CD4-positive, alpha-beta memory T cell (primary cell): Measurements from ENCODE around the gene SAP30L. TPM values are rescaled to one million over a fixed set of nuclear protein-coding genes. Genes with fewer than 3 reads are reported as not detected.

ENCODE experiments used
- CTCF ChIA-PET: fragments of 350-600 bp; sonication (Branson Sonifier 250); formaldehyde crosslinking; loops from one replicate; lab custom pipeline; 2021; ENCODE audit warnings: inconsistent platforms; ENCODE audit not compliant: partially characterized antibody; lab: Charles Lee
- POLR2A ChIA-PET: fragments of 350-600 bp; sonication (Branson Sonifier 250); formaldehyde crosslinking; loops from one replicate; lab custom pipeline; 2021; ENCODE audit not compliant: partially characterized antibody; lab: Charles Lee
- DNase-seq, 5 donors: peaks; one replicate each; pipeline versions ENCODE4 v3.0.0 to v3.0.0-alpha.2; 2020 to 2022; ENCODE audit warnings: mixed read lengths in 1 of 5
- H3K27ac ChIP-seq: one replicate; pipeline ENCODE4 v1.7.0; 2013; ENCODE audit warnings: low read depth, low read length
- H3K27me3 ChIP-seq: 2 replicates; pipeline ENCODE4 v1.7.0; 2013; ENCODE audit warnings: mild to moderate bottlenecking, low read length, moderate library complexity; ENCODE audit not compliant: insufficient read depth
- H3K36me3 ChIP-seq: 2 replicates; pipeline ENCODE4 v1.7.0; 2013; ENCODE audit warnings: mild to moderate bottlenecking, low read length, moderate library complexity; ENCODE audit not compliant: insufficient read depth
- H3K4me1 ChIP-seq: 2 replicates; pipeline ENCODE4 v1.7.0; 2013; ENCODE audit warnings: mild to moderate bottlenecking, low read length, moderate library complexity; ENCODE audit not compliant: insufficient read depth
- H3K4me3 ChIP-seq, 2 donors: one replicate each; pipeline ENCODE4 v1.7.0; 2013; ENCODE audit warnings: low read length in 2 of 2, mild to moderate bottlenecking in 1 of 2
- H3K9me3 ChIP-seq, 2 donors: one replicate each; pipeline ENCODE4 v1.7.0; 2013; ENCODE audit warnings: low read length in 2 of 2, control low read depth in 1 of 2; ENCODE audit not compliant: control insufficient read depth in 1 of 2
- H3K27ac Mint-ChIP-seq, 7 donors: one replicate each; pipeline ENCODE4 v1.8.0; 2020 to 2021; ENCODE audit warnings: mixed read lengths in 7 of 7, mild to moderate bottlenecking in 6 of 7, inconsistent platforms in 3 of 7, moderate library complexity in 3 of 7
- H3K27me3 Mint-ChIP-seq, 2 donors: one replicate each; pipeline ENCODE4 v1.8.0; 2020 to 2021; ENCODE audit warnings: mixed read lengths in 2 of 2
- H3K36me3 Mint-ChIP-seq, 2 donors: one replicate each; pipeline ENCODE4 v1.8.0; 2020 to 2021; ENCODE audit warnings: mixed read lengths in 2 of 2, inconsistent platforms in 1 of 2, mild to moderate bottlenecking in 1 of 2
- H3K4me1 Mint-ChIP-seq, 4 donors: one replicate each; pipeline ENCODE4 v1.8.0; 2020 to 2021; ENCODE audit warnings: mixed read lengths in 4 of 4, mild to moderate bottlenecking in 1 of 4
- H3K4me3 Mint-ChIP-seq, 8 donors: one replicate each; pipeline ENCODE4 v1.8.0; 2020 to 2021; ENCODE audit warnings: mixed read lengths in 8 of 8, mild to moderate bottlenecking in 7 of 8, moderate library complexity in 6 of 8, inconsistent platforms in 3 of 8
- H3K9me3 Mint-ChIP-seq, 8 donors: one replicate each; pipeline ENCODE4 v1.8.0; 2020 to 2021; ENCODE audit warnings: mixed read lengths in 8 of 8, mild to moderate bottlenecking in 5 of 8, inconsistent platforms in 3 of 8, moderate library complexity in 1 of 8
- intact Hi-C: fragments of 100-400 bp; cut with micrococcal nuclease; formaldehyde crosslinking; loops from one replicate; pipeline ENCODE4 v1.15.1; 2023
- polyA plus RNA-seq, 2 donors: library from polyadenylated mRNA; unstranded; fragments of 300-500 nt; fragmentation: Illumina TruSeq; gene quantifications; one replicate each; pipeline ENCODE4 v1.2.3, GENCODE V29; 2021
- total RNA-seq, 2 experiments: library from RNA; stranded (reverse); gene quantifications; one replicate each; pipeline ENCODE4 v1.2.3, GENCODE V29; 2021

Gene SAP30L
- total and polyA plus RNA-seq, 4 experiments from 2014 or later, result 19.4 to 47.5 (median 40.8) TPM

DNA sequence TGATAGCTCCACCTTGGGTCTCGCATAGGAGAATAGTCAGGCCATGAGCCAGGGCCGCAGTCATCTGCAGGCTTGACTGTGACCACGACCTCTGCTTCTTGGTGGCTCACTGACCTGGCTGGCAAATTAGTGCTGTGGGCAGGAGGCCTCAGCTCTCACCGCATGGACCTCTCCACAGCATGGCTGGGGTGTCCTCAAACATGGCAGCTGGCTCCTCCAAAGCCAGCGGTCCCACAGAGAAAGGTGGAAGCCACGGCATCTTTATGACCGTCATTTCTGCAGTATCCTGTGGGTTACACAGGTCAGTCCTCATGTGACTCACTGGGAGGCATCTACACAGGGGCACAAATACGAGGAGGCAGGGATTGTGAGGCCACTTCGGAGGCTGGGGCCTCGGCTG lies 43.2 kb upstream of the SAP30L start:
- Histone ChIP-seq H3K9me3 (no peaks in the 10 kb centered on the region), H3K27ac (no peak overlapping the region), H3K27me3 (no peaks in the 10 kb centered on the region), H3K4me3 (no peak overlapping the region), H3K36me3 (no peaks in the 10 kb centered on the region), H3K4me1 (peaks cover 4% of the 10 kb centered on the region)
- intact Hi-C loops, result no loop called here
- H3K9me3 Mint-ChIP-seq, result no peaks in the 10 kb centered on the region
- H3K27ac Mint-ChIP-seq, result peak overlapping the region in 1 of 7 donors; percentile 1
- DNase-seq, result no peak
- no peaks in the 10 kb centered on the region for H3K27me3 Mint-ChIP-seq
- H3K4me1 Mint-ChIP-seq, result peaks cover 2 to 16% (median 11%) of the 10 kb centered on the region in 4 donors
- H3K4me3 Mint-ChIP-seq, result no peak overlapping the region
- CTCF ChIA-PET, result interaction anchor here (3.4 kb wide), 1 partner anchor 427 kb away, joined by 21 read pairs; no protein-coding TSS in a partner anchor
- peaks cover 5 to 25% of the 10 kb centered on the region in 2 donors for H3K36me3 Mint-ChIP-seq
- POLR2A ChIA-PET, result no interaction called here

DNA sequence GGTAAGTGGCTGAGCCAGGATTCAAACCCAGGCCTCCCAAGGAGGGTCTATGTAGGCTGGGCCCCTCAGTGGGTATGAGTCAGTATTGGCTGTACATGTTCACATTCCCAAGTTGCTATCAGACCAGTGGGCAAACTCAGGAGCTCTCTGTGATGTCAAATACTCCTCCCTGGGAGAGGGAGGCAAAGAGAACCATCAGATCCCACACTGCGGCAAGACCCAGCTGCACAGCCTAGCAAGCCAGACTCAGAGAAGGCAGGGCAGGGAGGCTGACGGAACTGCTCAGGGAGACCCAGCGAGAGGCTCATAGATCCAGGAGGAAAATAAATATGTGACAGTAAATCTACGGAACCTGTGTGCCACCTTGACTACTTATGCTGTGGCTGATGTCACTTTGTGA lies 42.6 kb upstream of the SAP30L start:
- Mint-ChIP-seq H3K9me3 (no peaks in the 10 kb centered on the region), H3K4me3 (no peak overlapping the region), H3K27ac (peak overlapping the region in 1 of 7 donors; percentile 48), H3K36me3 (peaks cover 0 to 24% of the 10 kb centered on the region in 2 donors), H3K27me3 (no peaks in the 10 kb centered on the region), H3K4me1 (peaks cover 2 to 16% (median 11%) of the 10 kb centered on the region in 4 donors)
- H3K27me3 ChIP-seq, result no peaks in the 10 kb centered on the region
- peaks cover 4% of the 10 kb centered on the region for H3K4me1 ChIP-seq
- H3K9me3 ChIP-seq, result no peaks in the 10 kb centered on the region
- H3K27ac ChIP-seq, result no peak overlapping the region
- CTCF ChIA-PET, result interaction anchor here (2.1 to 6.4 kb wide), 4 partner anchors 13 to 428 kb away, joined by 18 to 220 read pairs (median 32); no protein-coding TSS in a partner anchor
- no peak for DNase-seq
- POLR2A ChIA-PET, result interaction anchor here (1.2 to 2.4 kb wide), 2 partner anchors 331 to 365 kb away, joined by 3 to 14 read pairs; partner anchors contain the start of genes FAM114A2 and MFAP3
- intact Hi-C loops, result no loop called here
- H3K36me3 ChIP-seq, result no peaks in the 10 kb centered on the region
- no peak overlapping the region for H3K4me3 ChIP-seq

GRCh38 chr5:154403776-154404387 lies 41.9 kb upstream of the SAP30L start:
- H3K4me3 ChIP-seq, result no peak overlapping the region
- Mint-ChIP-seq H3K4me1 (peaks cover 2 to 16% (median 11%) of the 10 kb centered on the region in 4 donors), H3K4me3 (peak overlapping the region in 1 of 8 donors; percentile 65), H3K27ac (no peak overlapping the region), H3K27me3 (no peaks in the 10 kb centered on the region), H3K9me3 (no peaks in the 10 kb centered on the region), H3K36me3 (peaks cover 0 to 22% of the 10 kb centered on the region in 2 donors)
- H3K27ac ChIP-seq, result no peak overlapping the region
- H3K36me3 ChIP-seq, result no peaks in the 10 kb centered on the region
- no peaks in the 10 kb centered on the region for H3K9me3 ChIP-seq
- no peak for DNase-seq
- H3K4me1 ChIP-seq, result peaks cover 4% of the 10 kb centered on the region
- POLR2A ChIA-PET, result interaction anchor here (1.1 to 2.4 kb wide), 3 partner anchors 214 to 365 kb away, joined by 3 to 14 read pairs (median 3); partner anchors contain the start of genes FAM114A2, GALNT10 and MFAP3
- CTCF ChIA-PET, result interaction anchor here (1.1 to 6.4 kb wide), 14 partner anchors 9 to 429 kb away, joined by 3 to 220 read pairs (median 8); partner anchors contain the start of gene GALNT10
- intact Hi-C loops, result loop anchor here (2.0 kb wide), 1 partner anchor 223 kb away; no protein-coding TSS in a partner anchor
- no peaks in the 10 kb centered on the region for H3K27me3 ChIP-seq

- peaks cover 2 to 16% (median 11%) of the 10 kb centered on the region in 4 donors for H3K4me1 Mint-ChIP-seq
- peak overlapping the region in 7 of 8 donors; percentile 27 to 80 (median 43) for H3K4me3 Mint-ChIP-seq
- Histone ChIP-seq H3K4me3 (peak overlapping the region in 1 of 2 donors; percentile 14), H3K27me3 (no peaks in the 10 kb centered on the region), H3K4me1 (peaks cover 4% of the 10 kb centered on the region), H3K36me3 (peaks cover 5% of the 10 kb centered on the region), H3K27ac (no peak overlapping the region), H3K9me3 (no peaks in the 10 kb centered on the region)
- peak; percentile 56 to 61 (median 59) for DNase-seq
- ChIA-PET CTCF (interaction anchor here (0.7 to 6.4 kb wide), 31 partner anchors 8 to 434 kb away, joined by 3 to 220 read pairs (median 4); partner anchors contain the start of gene GALNT10), POLR2A (interaction anchor here (0.7 to 2.4 kb wide), 4 partner anchors 215 to 333 kb away, joined by 3 to 14 read pairs (median 3); partner anchors contain the start of gene GALNT10)
- no peaks in the 10 kb centered on the region for H3K9me3 Mint-ChIP-seq
- intact Hi-C loops, result loop anchor here (1.0 to 2.0 kb wide), 2 partner anchors 224 to 333 kb away; no protein-coding TSS in a partner anchor
- no peaks in the 10 kb centered on the region for H3K27me3 Mint-ChIP-seq
- peaks cover 0 to 25% of the 10 kb centered on the region in 2 donors for H3K36me3 Mint-ChIP-seq
- peak overlapping the region in 3 of 7 donors; percentile 13 to 43 (median 30) for H3K27ac Mint-ChIP-seq
Observed at GRCh38 chr5:154405078-154405792, 40.6 kb upstream of the SAP30L start.

GRCh38 chr5:154406231-154406630 lies 39.6 kb upstream of the SAP30L start:
- H3K4me1 Mint-ChIP-seq, result peaks cover 2 to 16% (median 11%) of the 10 kb centered on the region in 4 donors
- H3K27me3 Mint-ChIP-seq, result no peaks in the 10 kb centered on the region

DNA sequence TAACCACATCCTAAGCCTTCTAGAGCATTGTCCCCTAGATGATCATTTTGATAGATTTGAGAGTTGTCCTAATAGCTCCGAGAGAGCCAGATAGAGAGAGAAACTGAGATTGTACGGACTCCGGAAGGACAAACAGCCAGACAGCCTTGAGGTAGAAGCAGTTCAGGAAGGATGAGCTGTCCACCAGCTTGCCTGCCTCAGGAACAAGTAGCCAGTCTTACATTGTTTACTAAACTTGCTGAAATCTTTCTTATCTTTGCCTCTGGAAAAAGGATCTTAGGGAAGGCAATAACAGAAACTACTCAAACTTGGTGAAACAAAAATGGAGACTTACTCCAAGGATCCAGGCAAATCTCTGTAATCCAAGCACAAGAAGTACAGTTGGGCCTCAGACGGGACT lies 39.0 kb upstream of the SAP30L start:
- peaks cover 4% of the 10 kb centered on the region for H3K4me1 ChIP-seq
- no peak for DNase-seq
- H3K36me3 ChIP-seq, result peaks cover 5% of the 10 kb centered on the region
- intact Hi-C loops, result no loop called here
- H3K27me3 ChIP-seq, result no peaks in the 10 kb centered on the region
- H3K9me3 ChIP-seq, result no peaks in the 10 kb centered on the region
- no peak overlapping the region for H3K4me3 ChIP-seq
- POLR2A ChIA-PET, result no interaction called here
- Mint-ChIP-seq H3K27me3 (no peaks in the 10 kb centered on the region), H3K4me3 (no peak overlapping the region), H3K36me3 (peaks cover 8 to 25% of the 10 kb centered on the region in 2 donors), H3K27ac (peak overlapping the region in 1 of 7 donors; percentile 70), H3K4me1 (peaks cover 2 to 16% (median 11%) of the 10 kb centered on the region in 4 donors), H3K9me3 (no peaks in the 10 kb centered on the region)
- CTCF ChIA-PET, result interaction anchor here (0.9 to 6.4 kb wide), 4 partner anchors 10 to 334 kb away, joined by 3 to 220 read pairs (median 23); no protein-coding TSS in a partner anchor
- H3K27ac ChIP-seq, result no peak overlapping the region

More at GRCh38 chr5:154406231-154406630, 39.6 kb upstream of the SAP30L start:
- no peak overlapping the region for H3K4me3 Mint-ChIP-seq
- no peaks in the 10 kb centered on the region for H3K9me3 Mint-ChIP-seq
- no peak overlapping the region for H3K27ac ChIP-seq
- H3K4me1 ChIP-seq, result peaks cover 4% of the 10 kb centered on the region
- H3K9me3 ChIP-seq, result no peaks in the 10 kb centered on the region
- H3K36me3 Mint-ChIP-seq, result peaks cover 4 to 25% of the 10 kb centered on the region in 2 donors
- CTCF ChIA-PET, result interaction anchor here (0.9 to 6.4 kb wide), 13 partner anchors 9 to 431 kb away, joined by 3 to 220 read pairs (median 5); partner anchors contain the start of gene GALNT10
- no peak overlapping the region for H3K4me3 ChIP-seq
- POLR2A ChIA-PET, result no interaction called here
- DNase-seq, result no peak
- intact Hi-C loops, result no loop called here
- H3K36me3 ChIP-seq, result peaks cover 5% of the 10 kb centered on the region
- H3K27me3 ChIP-seq, result no peaks in the 10 kb centered on the region
- no peak overlapping the region for H3K27ac Mint-ChIP-seq
